Caco-2 (cell line): Measurements from ENCODE around the gene BBS12. TPM values are rescaled to one million over a fixed set of nuclear protein-coding genes. Genes with fewer than 3 reads are reported as not detected.

ENCODE experiments used
- BruUV-seq: library from RNA; stranded (reverse); fragments of 400-500 nt; replicated peaks from 2 replicates; lab custom pipeline; 2021; lab: Mats Ljungman, UMichigan
- CTCF ChIA-PET: fragments of 300-600 bp; sonication (Branson Sonifier 250); formaldehyde crosslinking; loops from one replicate; lab custom pipeline; 2022; ENCODE audit warnings: antibody characterized with exemption; lab: Charles Lee
- POLR2A ChIA-PET: fragments of 300-600 bp; sonication (Branson Sonifier 250); formaldehyde crosslinking; loops from one replicate; lab custom pipeline; 2022; ENCODE audit warnings: antibody characterized with exemption; lab: Charles Lee
- DNase-seq, 2 experiments: peaks; one replicate each; pipeline versions ENCODE4 v3.0.0 to v3.0.0-alpha.2; 2020 to 2022
- H3K27me3 ChIP-seq: replicated peaks from 2 replicates; pipeline ENCODE4 v1.6.0; 2011; ENCODE audit warnings: low read length; ENCODE audit not compliant: control insufficient read depth, insufficient read depth
- H3K36me3 ChIP-seq: 2 replicates; pipeline ENCODE4 v1.5.1; 2011; ENCODE audit warnings: low read length; ENCODE audit not compliant: control insufficient read depth, insufficient read depth
- H3K4me1 ChIP-seq: fragments of 250-450 bp; sonication (Bioruptor Pico); 2 replicates; pipeline ENCODE4 v1.5.1; 2020; ENCODE audit warnings: mild to moderate bottlenecking
- H3K4me3 ChIP-seq: 2 replicates; pipeline ENCODE4 v1.5.1; 2011; ENCODE audit warnings: low read depth, mild to moderate bottlenecking, control low read depth, low read length
- H3K9me3 ChIP-seq: fragments of 250-450 bp; sonication (Bioruptor Pico); 2 replicates; pipeline ENCODE4 v1.5.1; 2020; ENCODE audit warnings: mild to moderate bottlenecking, moderate library complexity
- H3K27ac Mint-ChIP-seq: one replicate; pipeline ENCODE4 v1.8.0; 2022; ENCODE audit warnings: mixed read lengths; ENCODE audit not compliant: unreplicated experiment
- H3K27me3 Mint-ChIP-seq: one replicate; pipeline ENCODE4 v1.8.0; 2022; ENCODE audit warnings: mixed read lengths; ENCODE audit not compliant: insufficient read depth, unreplicated experiment
- H3K36me3 Mint-ChIP-seq: one replicate; pipeline ENCODE4 v1.8.0; 2022; ENCODE audit warnings: mild to moderate bottlenecking, mixed read lengths; ENCODE audit not compliant: insufficient read depth, unreplicated experiment
- H3K4me1 Mint-ChIP-seq: one replicate; pipeline ENCODE4 v1.8.0; 2022; ENCODE audit warnings: low read depth, mixed read lengths; ENCODE audit not compliant: unreplicated experiment
- H3K4me3 Mint-ChIP-seq: one replicate; pipeline ENCODE4 v1.8.0; 2022; ENCODE audit warnings: mild to moderate bottlenecking, moderate library complexity, mixed read lengths; ENCODE audit not compliant: unreplicated experiment
- H3K9me3 Mint-ChIP-seq: one replicate; pipeline ENCODE4 v1.8.0; 2022; ENCODE audit warnings: mixed read lengths; ENCODE audit not compliant: unreplicated experiment
- intact Hi-C: fragments of 100-400 bp; cut with micrococcal nuclease; formaldehyde crosslinking; loops from one replicate; pipeline ENCODE4 v1.10.0; 2022; ENCODE audit not compliant: unreplicated experiment
- total RNA-seq: library from RNA; stranded (reverse); gene quantifications from 2 replicates; pipeline ENCODE4 v1.2.3, GENCODE V29; 2022
- TF ChIP-seq, protein P1 (sequence below), 2 experiments: fragments of 200-600 bp in 1 of 2; IDR thresholded peaks; 1 replicate in 1 of 2; 2 replicates in 1 of 2; pipeline versions ENCODE4 v1.5.1 to v1.8.0; 2011 to 2022; ENCODE audit warnings: antibody characterized with exemption in 1 of 2, control low read depth in 1 of 2, inconsistent platforms in 1 of 2, low read depth in 1 of 2, low read length in 1 of 2, mild to moderate bottlenecking in 1 of 2, moderate library complexity in 1 of 2; ENCODE audit not compliant: insufficient read depth in 1 of 2, severe bottlenecking in 1 of 2, unreplicated experiment in 1 of 2

Gene BBS12
- total RNA-seq, 1 experiment from 2014 or later = 2.7 TPM

DNA sequence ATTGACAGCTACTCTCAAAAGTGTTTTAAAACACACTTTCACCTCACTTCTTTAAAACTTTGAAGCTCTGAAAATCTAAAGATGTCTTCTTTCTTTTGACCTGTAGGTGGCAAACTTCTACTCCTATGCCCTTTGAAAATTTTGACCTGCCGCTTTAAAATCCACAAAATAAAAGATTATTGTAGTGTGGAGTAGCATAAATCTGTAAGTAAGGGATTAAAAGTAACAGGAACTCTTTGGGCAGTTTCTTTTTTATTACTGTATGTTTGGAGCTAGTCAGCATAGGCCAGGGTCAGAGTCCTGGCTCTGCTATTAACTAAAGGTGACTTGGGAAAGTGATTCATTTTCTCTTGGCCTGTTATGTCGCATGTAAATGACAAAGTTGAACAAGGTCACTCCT lies 25.5 kb downstream of the BBS12 start:
- H3K36me3 Mint-ChIP-seq = no peaks in the 10 kb centered on the region
- intact Hi-C loops = loop anchor here (1.0 to 2.0 kb wide), 4 partner anchors 156 to 173 kb away; partner anchors contain the start of gene NUDT6
- no peak overlapping the region for H3K27ac Mint-ChIP-seq
- Histone ChIP-seq H3K4me3 (no peak overlapping the region), H3K36me3 (no peaks in the 10 kb centered on the region), H3K9me3 (no peaks in the 10 kb centered on the region), H3K4me1 (0 out of 2 replicates have a peak, but pooled peaks cover 9% of the 10 kb centered on the region), H3K27me3 (no peaks in the 10 kb centered on the region)
- TF ChIP-seq, protein P1, sequence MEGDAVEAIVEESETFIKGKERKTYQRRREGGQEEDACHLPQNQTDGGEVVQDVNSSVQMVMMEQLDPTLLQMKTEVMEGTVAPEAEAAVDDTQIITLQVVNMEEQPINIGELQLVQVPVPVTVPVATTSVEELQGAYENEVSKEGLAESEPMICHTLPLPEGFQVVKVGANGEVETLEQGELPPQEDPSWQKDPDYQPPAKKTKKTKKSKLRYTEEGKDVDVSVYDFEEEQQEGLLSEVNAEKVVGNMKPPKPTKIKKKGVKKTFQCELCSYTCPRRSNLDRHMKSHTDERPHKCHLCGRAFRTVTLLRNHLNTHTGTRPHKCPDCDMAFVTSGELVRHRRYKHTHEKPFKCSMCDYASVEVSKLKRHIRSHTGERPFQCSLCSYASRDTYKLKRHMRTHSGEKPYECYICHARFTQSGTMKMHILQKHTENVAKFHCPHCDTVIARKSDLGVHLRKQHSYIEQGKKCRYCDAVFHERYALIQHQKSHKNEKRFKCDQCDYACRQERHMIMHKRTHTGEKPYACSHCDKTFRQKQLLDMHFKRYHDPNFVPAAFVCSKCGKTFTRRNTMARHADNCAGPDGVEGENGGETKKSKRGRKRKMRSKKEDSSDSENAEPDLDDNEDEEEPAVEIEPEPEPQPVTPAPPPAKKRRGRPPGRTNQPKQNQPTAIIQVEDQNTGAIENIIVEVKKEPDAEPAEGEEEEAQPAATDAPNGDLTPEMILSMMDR (IDR thresholded peaks at IDR 0.05; ENCODE audit: insufficient read depth in 1 of 2, low read depth in 1 of 2, low read length in 1 of 2, severe bottlenecking in 1 of 2, unreplicated experiment in 1 of 2) = peak; percentile 56 to 57
- ChIA-PET CTCF (interaction anchor here (0.6 to 1.3 kb wide), 11 partner anchors 8 to 164 kb away, joined by 3 to 11 read pairs (median 6); partner anchors contain the start of genes BBS12 and NUDT6), POLR2A (no interaction called here)
- peaks cover 8% of the 10 kb centered on the region for H3K4me1 Mint-ChIP-seq
- H3K9me3 Mint-ChIP-seq = no peaks in the 10 kb centered on the region
- no TSS peak for BruUV-seq
- DNase-seq = peak in 1 of 2 experiments; percentile 21
- H3K4me3 Mint-ChIP-seq = peak overlapping the region; percentile 23
- H3K27me3 Mint-ChIP-seq = no peaks in the 10 kb centered on the region

DNA sequence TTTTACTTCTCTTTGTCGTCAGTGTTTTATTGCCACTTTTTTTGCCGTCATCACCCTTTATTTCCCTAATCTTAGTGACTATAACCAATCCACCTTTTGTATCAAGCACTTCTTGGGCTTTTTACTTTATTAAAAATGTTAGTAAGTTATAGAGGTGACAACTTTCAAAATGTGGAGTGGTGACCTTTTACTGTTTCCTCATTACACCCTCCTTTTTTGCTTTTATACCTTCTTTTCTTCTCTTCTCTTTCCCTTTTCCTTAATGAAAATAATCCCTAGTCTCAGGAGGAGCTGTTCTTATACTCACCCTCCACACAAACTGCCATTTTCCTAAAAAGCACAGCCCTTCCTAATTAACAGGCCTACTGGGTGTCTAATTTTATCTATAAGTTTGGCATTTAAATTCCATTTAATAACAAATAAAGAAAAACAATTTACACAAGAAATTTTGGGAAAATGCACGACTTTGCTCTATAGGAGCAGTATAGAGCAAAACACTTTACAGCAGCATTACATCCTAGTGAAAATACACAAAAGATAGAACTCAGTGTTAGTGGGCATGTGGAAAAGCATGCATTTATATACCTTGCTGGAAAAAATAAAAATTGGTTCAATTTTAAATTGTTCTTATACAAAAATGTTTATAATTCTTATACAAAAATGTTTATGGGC lies 27.3 kb downstream of the BBS12 start:
- no peaks in the 10 kb centered on the region for H3K36me3 ChIP-seq
- no peaks in the 10 kb centered on the region for H3K27me3 ChIP-seq
- H3K4me1 Mint-ChIP-seq = peaks cover 11% of the 10 kb centered on the region
- no TSS peak for BruUV-seq
- no peaks in the 10 kb centered on the region for H3K9me3 ChIP-seq
- CTCF ChIA-PET = no interaction called here
- POLR2A ChIA-PET = no interaction called here
- no peak for DNase-seq
- H3K4me1 ChIP-seq = 0 out of 2 replicates have a peak, but pooled peaks cover 9% of the 10 kb centered on the region
- intact Hi-C loops = loop anchor here (2.0 kb wide), 1 partner anchor 163 kb away; the partner anchor contains the start of gene NUDT6
- H3K36me3 Mint-ChIP-seq = no peaks in the 10 kb centered on the region
- no peak overlapping the region for H3K4me3 Mint-ChIP-seq
- no peak overlapping the region for H3K4me3 ChIP-seq
- H3K27me3 Mint-ChIP-seq = no peaks in the 10 kb centered on the region
- H3K27ac Mint-ChIP-seq = no peak overlapping the region
- H3K9me3 Mint-ChIP-seq = no peaks in the 10 kb centered on the region
- TF ChIP-seq, protein P1 (IDR thresholded peaks at IDR 0.05; ENCODE audit: insufficient read depth in 1 of 2, low read depth in 1 of 2, low read length in 1 of 2, severe bottlenecking in 1 of 2, unreplicated experiment in 1 of 2) = peak in 1 of 2 experiments; percentile 26

DNA sequence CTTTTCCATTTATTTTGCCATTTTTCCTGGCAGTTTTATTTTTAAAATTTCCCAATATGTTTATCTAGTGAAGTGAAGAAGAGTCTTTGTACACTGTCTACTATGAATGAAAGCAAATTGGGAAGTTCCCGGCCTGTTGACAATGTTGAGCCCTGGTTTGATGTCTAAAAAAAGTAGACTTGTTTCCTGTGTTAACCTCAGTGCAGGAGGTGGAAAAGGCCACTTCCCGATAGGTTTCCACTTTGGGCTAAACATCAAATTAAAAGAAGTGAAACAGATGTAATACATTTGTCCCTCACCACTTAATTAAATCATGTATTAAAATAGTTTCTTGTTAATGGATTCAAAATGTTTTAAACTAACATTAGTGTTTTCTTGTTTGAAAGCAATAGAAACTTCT lies 30.0 kb downstream of the BBS12 start:
- intact Hi-C loops = no loop called here
- Histone ChIP-seq H3K27me3 (no peaks in the 10 kb centered on the region), H3K4me1 (peaks cover 27% of the 10 kb centered on the region), H3K4me3 (no peak overlapping the region), H3K9me3 (no peaks in the 10 kb centered on the region), H3K36me3 (no peaks in the 10 kb centered on the region)
- ChIA-PET CTCF (no interaction called here), POLR2A (no interaction called here)
- H3K4me1 Mint-ChIP-seq = peaks cover 13% of the 10 kb centered on the region
- no peak overlapping the region for H3K4me3 Mint-ChIP-seq
- TF ChIP-seq, protein P1 (IDR thresholded peaks at IDR 0.05; ENCODE audit: insufficient read depth in 1 of 2, low read depth in 1 of 2, low read length in 1 of 2, severe bottlenecking in 1 of 2, unreplicated experiment in 1 of 2) = no peak
- BruUV-seq = no TSS peak
- no peaks in the 10 kb centered on the region for H3K9me3 Mint-ChIP-seq
- DNase-seq = no peak
- no peaks in the 10 kb centered on the region for H3K27me3 Mint-ChIP-seq
- H3K36me3 Mint-ChIP-seq = no peaks in the 10 kb centered on the region
- no peak overlapping the region for H3K27ac Mint-ChIP-seq
